H1 (cell line): ENCODE measurements around the gene BRD4. TPM values are rescaled to one million over a fixed set of nuclear protein-coding genes. Genes with fewer than 3 reads are reported as not detected.

Experiments used
- CTCF ChIA-PET: fragments of 300-600 bp; sonication (Branson Sonifier 250); formaldehyde crosslinking; loops from one replicate; lab custom pipeline; 2021; ENCODE audit not compliant: partially characterized antibody; lab: Charles Lee
- POLR2A ChIA-PET: fragments of 300-600 bp; sonication (Branson Sonifier 250); formaldehyde crosslinking; loops from one replicate; lab custom pipeline; 2021; ENCODE audit warnings: inconsistent platforms; ENCODE audit not compliant: partially characterized antibody; lab: Charles Lee
- DNase-seq, 2 experiments: peaks; one replicate each; pipeline versions ENCODE4 v3.0.0 to v3.0.0-alpha.2; 2010 to 2022; ENCODE audit warnings: low spot score in 2 of 2, low read depth in 1 of 2, mixed read lengths in 1 of 2
- FAIRE-seq: peaks from 2 replicates; lab custom pipeline; 2011; peaks lifted over from hg19 to GRCh38; lab: Jason Lieb, UNC
- H2AFZ ChIP-seq: 2 replicates; pipeline ENCODE4 v1.8.1; 2012; ENCODE audit warnings: low read length, inconsistent platforms
- H2AK5ac ChIP-seq: 2 replicates; pipeline ENCODE4 v1.6.1; 2013; ENCODE audit warnings: low read depth, low read length
- H2BK120ac ChIP-seq: replicated peaks from 2 replicates; pipeline ENCODE3; 2013; ENCODE audit warnings: low read depth, low read length, inconsistent platforms
- H2BK12ac ChIP-seq: 2 replicates; pipeline ENCODE4 v1.6.1; 2013; ENCODE audit warnings: low read depth, low read length
- H2BK15ac ChIP-seq: 2 replicates; pipeline ENCODE4 v1.6.1; 2013; ENCODE audit warnings: low read length
- H2BK20ac ChIP-seq: 2 replicates; pipeline ENCODE4 v1.6.1; 2013; ENCODE audit warnings: low read length
- H2BK5ac ChIP-seq: 2 replicates; pipeline ENCODE4 v1.6.1; 2013; ENCODE audit warnings: low read depth, low read length
- H3K14ac ChIP-seq: 2 replicates; pipeline ENCODE4 v1.6.1; 2013; ENCODE audit warnings: inconsistent platforms; ENCODE audit not compliant: insufficient read length
- H3K18ac ChIP-seq: 2 replicates; pipeline ENCODE4 v1.6.1; 2013; ENCODE audit warnings: low read length; ENCODE audit errors: extremely low read depth
- H3K23ac ChIP-seq: 2 replicates; pipeline ENCODE4 v1.6.1; 2013; ENCODE audit warnings: inconsistent platforms; ENCODE audit not compliant: insufficient read length
- H3K23me2 ChIP-seq: 2 replicates; pipeline ENCODE4 v1.6.1; 2013; ENCODE audit warnings: low read depth, low read length
- H3K27ac ChIP-seq: 2 replicates; pipeline ENCODE4 v1.6.1; 2011; ENCODE audit warnings: low read depth, low read length, inconsistent platforms
- H3K27me3 ChIP-seq, 4 experiments: replicated peaks in 1 of 4; 1 replicate in 1 of 4; 2 replicates in 3 of 4; pipeline versions ENCODE4 v1.6.1 to v1.8.1; 2011 to 2013; ENCODE audit warnings: low read length in 3 of 4, mild to moderate bottlenecking in 3 of 4, inconsistent platforms in 2 of 4, mixed read lengths in 2 of 4, moderate library complexity in 1 of 4; ENCODE audit not compliant: control insufficient read depth in 3 of 4, insufficient read depth in 3 of 4; ENCODE audit errors: extremely low read depth in 1 of 4
- H3K36me3 ChIP-seq, 4 experiments: 2 replicates each; pipeline versions ENCODE4 v1.6.1 to v1.8.1; 2011 to 2013; ENCODE audit warnings: mild to moderate bottlenecking in 4 of 4, low read length in 3 of 4, moderate library complexity in 2 of 4, control low read depth in 1 of 4, inconsistent platforms in 1 of 4; ENCODE audit not compliant: insufficient read depth in 4 of 4, control insufficient read depth in 2 of 4
- H3K4ac ChIP-seq: replicated peaks from 2 replicates; pipeline ENCODE3; 2013; ENCODE audit warnings: low read length, low read depth, mixed read lengths, inconsistent platforms; ENCODE audit not compliant: insufficient read length
- H3K4me1 ChIP-seq, 4 experiments: replicated peaks in 1 of 4; 1 replicate in 1 of 4; 2 replicates in 3 of 4; pipeline versions ENCODE4 v1.6.1 to v1.8.1; 2011 to 2013; ENCODE audit warnings: low read length in 3 of 4, inconsistent platforms in 2 of 4, mixed read lengths in 1 of 4; ENCODE audit not compliant: insufficient read depth in 4 of 4, control insufficient read depth in 3 of 4
- H3K4me2 ChIP-seq, 2 experiments: 2 replicates each; pipeline versions ENCODE4 v1.6.1 to v1.8.1; 2011 to 2013; ENCODE audit warnings: low read depth in 2 of 2, low read length in 2 of 2, control low read depth in 1 of 2, inconsistent platforms in 1 of 2, mild to moderate bottlenecking in 1 of 2; ENCODE audit not compliant: insufficient read depth in 1 of 2
- H3K4me3 ChIP-seq, 4 experiments: fragments of 200-600, 300-600 bp in 1 of 4; sonication (generic), shearing (Covaris generic), sonication (Bioruptor Twin) in 1 of 4; 2 replicates each; pipeline versions ENCODE4 v1.5.1 to v1.8.1; 2011 to 2016; ENCODE audit warnings: low read length in 4 of 4, low read depth in 3 of 4, control low read depth in 2 of 4, inconsistent platforms in 2 of 4, mild to moderate bottlenecking in 2 of 4, mixed read lengths in 1 of 4, moderate library complexity in 1 of 4; ENCODE audit not compliant: insufficient read depth in 2 of 4; ENCODE audit errors: extremely low read depth in 1 of 4
- H3K56ac ChIP-seq: replicated peaks from 2 replicates; pipeline ENCODE3; 2013; ENCODE audit warnings: low read depth, mild to moderate bottlenecking, mixed read lengths, low read length, inconsistent platforms; ENCODE audit not compliant: insufficient read length
- H3K79me1 ChIP-seq: 2 replicates; pipeline ENCODE4 v1.6.1; 2013; ENCODE audit warnings: low read depth, low read length, control low read depth
- H3K79me2 ChIP-seq, 2 experiments: 2 replicates each; pipeline versions ENCODE4 v1.6.1 to v1.8.1; 2012 to 2013; ENCODE audit warnings: low read length in 2 of 2, mild to moderate bottlenecking in 2 of 2, inconsistent platforms in 1 of 2; ENCODE audit not compliant: insufficient read depth in 2 of 2, control insufficient read depth in 1 of 2
- H3K9ac ChIP-seq, 4 experiments: replicated peaks in 1 of 4; 1 replicate in 1 of 4; 2 replicates in 3 of 4; pipeline versions ENCODE4 v1.6.1 to v1.8.1; 2011 to 2013; ENCODE audit warnings: low read depth in 3 of 4, low read length in 3 of 4, control low read depth in 2 of 4, mild to moderate bottlenecking in 2 of 4, moderate library complexity in 2 of 4, inconsistent platforms in 1 of 4; ENCODE audit errors: extremely low read depth in 1 of 4
- H3K9me3 ChIP-seq, 2 experiments: 2 replicates each; pipeline versions ENCODE4 v1.6.1 to v1.8.1; 2012 to 2013; ENCODE audit warnings: mild to moderate bottlenecking in 2 of 2, moderate library complexity in 2 of 2, control low read depth in 1 of 2, inconsistent platforms in 1 of 2, low read depth in 1 of 2, low read length in 1 of 2, mixed read lengths in 1 of 2; ENCODE audit not compliant: insufficient read depth in 2 of 2
- H4K20me1 ChIP-seq, 2 experiments: replicated peaks in 1 of 2; 2 replicates each; pipeline versions ENCODE3 to v1.8.1; 2011 to 2013; ENCODE audit warnings: inconsistent platforms in 2 of 2, low read length in 2 of 2, mild to moderate bottlenecking in 1 of 2; ENCODE audit not compliant: insufficient read depth in 2 of 2, control insufficient read depth in 1 of 2
- H4K5ac ChIP-seq: 2 replicates; pipeline ENCODE4 v1.6.1; 2013; ENCODE audit warnings: low read length, low read depth, mixed read lengths, inconsistent platforms; ENCODE audit not compliant: insufficient read length
- H4K8ac ChIP-seq: 2 replicates; pipeline ENCODE4 v1.8.0; 2013; ENCODE audit warnings: mild to moderate bottlenecking, moderate library complexity, low read length, inconsistent platforms; ENCODE audit not compliant: insufficient read depth; ENCODE audit errors: extremely low read depth
- H4K91ac ChIP-seq: replicated peaks from 2 replicates; pipeline ENCODE3; 2013; ENCODE audit warnings: low read length, mixed read lengths, inconsistent platforms; ENCODE audit not compliant: insufficient read length
- ASH2L ChIP-seq: fragments of 200-600, 300-600 bp; sonication (generic); IDR thresholded peaks from one replicate; pipeline ENCODE4 v1.7.1; 2017; ENCODE audit warnings: low read length
- BCL11A ChIP-seq, 2 experiments: IDR thresholded peaks; one replicate each; pipeline ENCODE4 v1.6.1; 2011; ENCODE audit warnings: low read depth in 2 of 2, low read length in 2 of 2, mild to moderate bottlenecking in 2 of 2
- EGR1 ChIP-seq: IDR thresholded peaks from 2 replicates; pipeline ENCODE4 v1.6.1; 2011; ENCODE audit warnings: low read depth, low read length, borderline replicate concordance
- KDM4A ChIP-seq: IDR thresholded peaks from one replicate; pipeline ENCODE4 v1.7.1; 2012; ENCODE audit warnings: low read depth, mild to moderate bottlenecking, moderate library complexity, low read length, inconsistent platforms; ENCODE audit not compliant: severe bottlenecking
- SP2 ChIP-seq: IDR thresholded peaks from 2 replicates; pipeline ENCODE4 v1.6.1; 2012; ENCODE audit warnings: mild to moderate bottlenecking, low read length, inconsistent platforms
- SUZ12 ChIP-seq: fragments of 200-600 bp; sonication (generic); IDR thresholded peaks from 2 replicates; pipeline ENCODE4 v1.6.1; 2012; ENCODE audit warnings: mild to moderate bottlenecking, inconsistent platforms, low read length, moderate library complexity, mixed read lengths
- TAF1 ChIP-seq: IDR thresholded peaks from 2 replicates; pipeline ENCODE4 v1.6.1; 2011; ENCODE audit warnings: mild to moderate bottlenecking, low read depth, low read length
- TAF7 ChIP-seq: optimal IDR thresholded peaks from 2 replicates; pipeline ENCODE3; 2011; ENCODE audit warnings: low read depth, mild to moderate bottlenecking, inconsistent platforms, low read length, moderate library complexity, borderline replicate concordance
- TBP ChIP-seq: IDR thresholded peaks from 2 replicates; pipeline ENCODE4 v1.6.1; 2011; ENCODE audit warnings: low read depth, low read length, improper control_type of control experiment
- WGBS, 2 experiments: shearing (Covaris generic) in 1 of 2; methylation state at CpG; one replicate each; pipeline versions ENCODE4 v1.1.6 to v1.1.7; 2013 to 2015; ENCODE audit warnings: low lambda C conversion rate in 2 of 2, mixed read lengths in 2 of 2, inconsistent platforms in 1 of 2, low coverage in 1 of 2, missing lambda C conversion rate in 1 of 2; ENCODE audit not compliant: insufficient replicate concordance in 2 of 2, insufficient coverage in 1 of 2, insufficient read length in 1 of 2; ENCODE audit errors: extremely low coverage in 1 of 2, missing lambda C conversion rate in 1 of 2; 5-methylcytosine and 5-hydroxymethylcytosine counted together
- long read RNA-seq, 2 experiments: library from RNA in 1 of 2; library from capped mRNA in 1 of 2; stranded (forward); transcript quantifications; one replicate each; pipeline ENCODE4 v2.0.0, GENCODE V29; 2021; ENCODE audit warnings: inconsistent platforms in 1 of 2
- polyA minus RNA-seq, 3 experiments: library from RNA; depleted of rRNA, polyadenylated mRNA; stranded (reverse); fragments of >200 nt; gene quantifications; 1 replicate in 2 of 3; 2 replicates in 1 of 3; pipeline ENCODE4 v1.2.3, GENCODE V29; 2011
- polyA plus RNA-seq, 7 experiments: library from polyadenylated mRNA; depleted of rRNA in 3 of 7; stranded (reverse) in 5 of 7; unstranded in 2 of 7; fragments of >200 nt in 5 of 7; fragments of 200-250 nt in 2 of 7; gene quantifications; 1 replicate in 5 of 7; 2 replicates in 1 of 7; 4 replicates in 1 of 7; pipeline versions ENCODE4 v1.2.1 to v1.2.3, GENCODE V29; 2011 to 2013; ENCODE audit warnings: missing spikeins in 2 of 7, mixed read lengths in 2 of 7
- total RNA-seq: library from RNA; stranded (reverse); fragmentation: NEBNext Ultra II Directional; extraction: Animal tissue kit (Norgen Biotek cat#: 25700); gene quantifications from 2 replicates; pipeline ENCODE4 v1.2.1, GENCODE V29; 2021

Gene BRD4
- 144 and 146 TPM in 2 replicates for total RNA-seq
- 14.1 and 17.6 TPM in 2 replicates for polyA plus RNA-seq (2011; rRNA removed)
- polyA plus RNA-seq (2011; cell fraction: cytosol; rRNA removed) = 9.1 TPM
- 44.8 TPM for polyA plus RNA-seq (2011; cell fraction: nucleus; rRNA removed)
- polyA plus RNA-seq (2012, experiment 1 of 2) = 76.6 to 103 TPM (median 93.2 TPM) in 4 replicates
- 35.4 TPM for polyA plus RNA-seq (2012, experiment 2 of 2)
- polyA plus RNA-seq (2013, experiment 1 of 2) = 77.1 TPM
- polyA plus RNA-seq (2013, experiment 2 of 2) = 72.4 TPM
- polyA minus RNA-seq (2011; rRNA and poly(A)+ RNA removed) = 26.9 and 36.3 TPM in 2 replicates
- 44.7 TPM for polyA minus RNA-seq (2011; cell fraction: cytosol; rRNA and poly(A)+ RNA removed)
- 77.2 TPM for polyA minus RNA-seq (2011; cell fraction: nucleus; rRNA and poly(A)+ RNA removed)
- long read RNA-seq, experiment 1, partial matches to known transcripts = 16 of 48 reads
- long read RNA-seq, experiment 1, other reads (novel, unspliced or antisense) = 32 of 48 reads
- long read RNA-seq, experiment 2, partial matches to known transcripts = 3 of 6 reads
- long read RNA-seq, experiment 2, other reads (novel, unspliced or antisense) = 1 of 6 reads

DNA sequence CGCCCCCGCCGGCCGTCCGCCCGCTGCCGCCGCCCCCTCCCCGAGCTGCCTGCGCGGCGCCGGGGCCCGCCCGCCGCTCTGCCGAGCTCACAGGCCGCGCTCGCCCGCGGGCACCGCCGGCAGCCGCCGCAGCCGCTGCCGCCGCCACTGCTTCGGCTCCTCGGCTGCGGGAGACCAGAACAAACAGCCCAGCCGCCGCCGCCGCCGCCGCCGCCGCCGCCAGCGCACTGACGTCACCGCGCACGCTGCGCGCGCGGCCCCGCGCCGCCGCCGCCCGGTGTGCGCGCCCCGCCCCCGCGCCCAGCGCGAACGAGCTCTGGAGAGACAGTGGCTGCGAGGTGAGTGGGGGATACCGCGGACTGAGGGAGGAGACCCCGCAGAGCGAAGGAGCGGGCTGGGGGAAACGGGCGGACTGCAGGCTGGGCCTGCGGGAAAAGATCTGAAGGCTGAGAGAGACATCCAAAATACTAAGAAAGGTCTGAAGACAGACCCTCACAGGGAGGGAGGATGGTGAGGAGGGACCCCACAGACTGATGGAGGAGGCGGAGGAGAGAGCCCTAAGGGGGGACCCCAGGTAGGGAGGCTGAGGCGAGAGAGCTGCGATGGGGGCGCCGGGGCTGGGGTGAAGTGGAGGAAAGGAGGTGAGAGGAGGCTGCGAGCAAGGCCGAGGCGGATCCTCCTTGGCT, at the start of gene BRD4:
Gene BRD4 (minus strand): TSS at position 229 of the 686 bp plus-strand sequence. CDS start 59,440 bp downstream, outside the sequence.
- H2BK120ac ChIP-seq = peak within 1 kb of the TSS; percentile 90
- H4K8ac ChIP-seq = peak within 1 kb of the TSS; percentile 99
- peak within 1 kb of the TSS; percentile 90 for H2AFZ ChIP-seq
- H3K79me2 ChIP-seq = peaks cover 44 to 50% of the 10 kb centered on the region in 2 experiments
- H2BK5ac ChIP-seq = peak within 1 kb of the TSS; percentile 83
- H3K9me3 ChIP-seq = no peaks in the 10 kb centered on the region
- peak; percentile 82 for TF ChIP-seq EGR1
- no peak for TF ChIP-seq SUZ12
- TF ChIP-seq ASH2L = peak; percentile 29
- TF ChIP-seq TAF7 = peak; percentile 33
- TF ChIP-seq TAF1 = peak; percentile 65; the same call in 1 of the 2 replicates
- no peak for TF ChIP-seq BCL11A (IDR thresholded peaks at IDR 0.05; ENCODE audit: low read depth in 2 of 2, low read length in 2 of 2)
- peak; percentile 41 for TF ChIP-seq KDM4A
- TF ChIP-seq SP2 = no peak
- peak; percentile 42; the same call in 1 of the 2 replicates for TF ChIP-seq TBP
- WGBS, 2 experiments = 15% methylated on average over 22 of the region's 81 CpGs; no CpG with 5 or more reads in 1 of the 2 experiments
- H3K56ac ChIP-seq = peak within 1 kb of the TSS; percentile 92
- peak within 1 kb of the TSS; percentile 94 for H3K27ac ChIP-seq
- DNase-seq = peak in 1 of 2 experiments; percentile 86
- ChIA-PET CTCF (interaction anchor here (1.3 to 2.1 kb wide), 3 partner anchors 10 to 81 kb away, joined by 3 to 5 read pairs (median 3); no protein-coding TSS in a partner anchor), POLR2A (interaction anchor here (0.7 to 4.5 kb wide), 18 partner anchors 8 to 226 kb away, joined by 3 to 27 read pairs (median 4); partner anchors contain the start of gene AKAP8)
- H2BK12ac ChIP-seq = peak within 1 kb of the TSS; percentile 17
- no peak for FAIRE-seq
- H2AK5ac ChIP-seq = no peak within 1 kb of the TSS
- no peak within 1 kb of the TSS for H2BK20ac ChIP-seq
- H3K14ac ChIP-seq = no peak within 1 kb of the TSS
- H3K4me1 ChIP-seq = peaks cover 0 to 2% (median 0%) of the 10 kb centered on the region in 4 experiments; a peak in 2 of 7 replicates
- peak within 1 kb of the TSS; percentile 60 for H3K18ac ChIP-seq
- peaks cover 8% of the 10 kb centered on the region; the same call in 1 of the 2 replicates for H3K23me2 ChIP-seq
- no peaks in the 10 kb centered on the region for H3K27me3 ChIP-seq
- no peaks in the 10 kb centered on the region for H3K36me3 ChIP-seq
- H3K4ac ChIP-seq = no peak within 1 kb of the TSS
- H2BK15ac ChIP-seq = no peak within 1 kb of the TSS
- H4K91ac ChIP-seq = peak within 1 kb of the TSS; percentile 95
- H3K79me1 ChIP-seq = peaks cover 6% of the 10 kb centered on the region
- peak within 1 kb of the TSS; percentile 87 to 95 for H3K4me2 ChIP-seq
- H4K5ac ChIP-seq = peak within 1 kb of the TSS; percentile 98
- H3K9ac ChIP-seq = peak within 1 kb of the TSS; percentile 89 to 100 (median 92)
- peaks cover 19 to 25% of the 10 kb centered on the region in 2 experiments for H4K20me1 ChIP-seq
- peak within 1 kb of the TSS; percentile 53 to 100 (median 90) for H3K4me3 ChIP-seq
- no peak within 1 kb of the TSS for H3K23ac ChIP-seq
